Mucosa of rectum (tissue), 2 donors: ENCODE results near the gene PRR19.

ENCODE experiments used
- H3K27ac ChIP-seq, 2 donors: one replicate each; pipeline ENCODE4 v1.7.0; 2013; ENCODE audit warnings: inconsistent platforms in 2 of 2, low read depth in 2 of 2, low read length in 2 of 2
- H3K27me3 ChIP-seq, 2 donors: one replicate each; pipeline ENCODE4 v1.7.0; 2013; ENCODE audit warnings: low read length in 2 of 2; ENCODE audit not compliant: control insufficient read depth in 2 of 2, insufficient read depth in 2 of 2
- H3K36me3 ChIP-seq, 2 donors: one replicate each; pipeline ENCODE4 v1.7.0; 2013; ENCODE audit warnings: low read length in 2 of 2; ENCODE audit not compliant: control insufficient read depth in 2 of 2, insufficient read depth in 2 of 2
- H3K4me1 ChIP-seq, 2 donors: one replicate each; pipeline ENCODE4 v1.7.0; 2013; ENCODE audit warnings: low read length in 2 of 2, mild to moderate bottlenecking in 1 of 2; ENCODE audit not compliant: control insufficient read depth in 2 of 2, insufficient read depth in 2 of 2
- H3K4me3 ChIP-seq, 2 donors: one replicate each; pipeline ENCODE4 v1.7.0; 2013; ENCODE audit warnings: low read length in 2 of 2
- H3K9ac ChIP-seq, 2 donors: one replicate each; pipeline ENCODE4 v1.7.0; 2013; ENCODE audit warnings: low read length in 2 of 2, low read depth in 1 of 2, mild to moderate bottlenecking in 1 of 2
- H3K9me3 ChIP-seq, 2 donors: one replicate each; pipeline ENCODE4 v1.7.0; 2013; ENCODE audit warnings: low read length in 2 of 2; ENCODE audit not compliant: control insufficient read depth in 2 of 2
- donor health status: healthy.
- donor health status: Normal muscosa, but diverticular disease.

Gene PRR19

DNA sequence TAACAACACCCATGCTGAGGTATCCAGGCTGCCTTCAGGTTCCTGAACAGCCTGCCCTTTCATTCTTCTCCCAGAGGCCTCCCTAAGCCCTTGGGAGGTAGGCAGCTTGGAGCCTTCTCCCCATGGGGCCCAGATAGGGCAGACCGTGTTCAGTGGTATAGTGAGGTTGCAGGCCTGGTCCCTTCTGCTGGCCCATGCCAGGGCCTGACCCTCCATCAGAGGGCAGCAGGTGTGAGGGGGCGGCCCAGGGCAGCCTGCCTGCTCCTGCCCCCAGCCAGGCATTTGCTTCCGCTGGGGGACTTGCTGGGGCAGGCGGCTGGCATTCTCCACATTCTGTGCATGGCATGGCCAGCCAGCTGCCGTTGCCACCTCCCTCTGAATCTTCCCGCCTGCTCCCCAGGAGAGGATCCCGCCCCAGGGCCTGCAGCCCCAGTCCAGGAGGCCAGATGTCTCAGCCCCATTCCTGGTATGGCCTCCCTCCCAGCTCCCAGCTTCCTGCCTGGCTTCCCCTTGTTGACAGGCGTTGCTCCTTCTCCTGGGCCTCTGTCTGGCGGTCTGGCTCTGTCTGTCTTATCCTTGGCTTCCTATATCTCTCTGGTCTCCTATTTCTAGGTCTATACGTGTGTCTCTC lies 24.0 kb upstream of the PRR19 start:
- Histone ChIP-seq H3K27me3 (no peaks in the 10 kb centered on the region), H3K4me3 (no peak overlapping the region), H3K9me3 (no peaks in the 10 kb centered on the region), H3K27ac (peak overlapping the region; percentile 35 to 97), H3K4me1 (peaks cover 41 to 46% of the 10 kb centered on the region in 2 donors), H3K36me3 (peaks cover 16 to 20% of the 10 kb centered on the region in 2 donors), H3K9ac (peak overlapping the region in 1 of 2 donors; percentile 66)

DNA sequence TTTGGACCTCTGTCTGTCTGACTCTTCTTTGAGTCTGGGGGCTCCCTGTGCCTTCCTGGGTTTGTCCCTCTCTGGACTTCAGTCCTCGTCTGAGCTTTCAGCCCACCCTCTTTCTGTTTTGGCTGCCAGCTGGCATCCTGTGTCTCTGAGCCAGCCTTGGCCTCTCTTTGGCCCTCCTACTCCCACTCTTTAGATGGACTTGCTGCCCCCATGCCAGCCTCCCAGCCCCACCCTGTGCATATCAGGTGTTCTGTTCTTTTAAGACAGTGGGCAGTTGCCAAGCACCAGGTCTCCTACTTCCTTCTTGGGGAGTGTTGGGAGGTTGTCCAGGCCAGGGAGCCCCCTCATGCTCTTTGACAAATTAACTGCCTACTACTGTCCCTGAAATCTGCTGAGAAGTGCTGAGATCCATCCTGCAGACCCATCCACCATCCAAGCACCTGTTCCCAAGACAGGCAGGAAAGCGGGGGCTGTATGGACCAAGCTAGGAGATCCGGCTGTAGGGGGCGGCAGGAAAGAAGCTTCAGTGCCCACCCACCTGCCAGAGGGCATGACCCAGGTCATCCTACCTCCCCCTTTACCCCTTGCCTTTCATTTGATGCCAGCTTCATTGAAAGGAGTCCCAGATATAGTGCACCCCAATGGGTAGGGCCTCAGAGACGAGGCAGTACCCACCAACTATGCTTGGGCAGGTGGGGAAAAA lies 23.3 kb upstream of the PRR19 start:
- H3K4me3 ChIP-seq = no peak overlapping the region
- peak overlapping the region; percentile 35 to 97 for H3K27ac ChIP-seq
- H3K4me1 ChIP-seq = peaks cover 46 to 52% of the 10 kb centered on the region in 2 donors
- H3K27me3 ChIP-seq = no peaks in the 10 kb centered on the region
- no peaks in the 10 kb centered on the region for H3K9me3 ChIP-seq
- H3K36me3 ChIP-seq = peaks cover 10 to 15% of the 10 kb centered on the region in 2 donors
- peak overlapping the region in 1 of 2 donors; percentile 66 for H3K9ac ChIP-seq

DNA sequence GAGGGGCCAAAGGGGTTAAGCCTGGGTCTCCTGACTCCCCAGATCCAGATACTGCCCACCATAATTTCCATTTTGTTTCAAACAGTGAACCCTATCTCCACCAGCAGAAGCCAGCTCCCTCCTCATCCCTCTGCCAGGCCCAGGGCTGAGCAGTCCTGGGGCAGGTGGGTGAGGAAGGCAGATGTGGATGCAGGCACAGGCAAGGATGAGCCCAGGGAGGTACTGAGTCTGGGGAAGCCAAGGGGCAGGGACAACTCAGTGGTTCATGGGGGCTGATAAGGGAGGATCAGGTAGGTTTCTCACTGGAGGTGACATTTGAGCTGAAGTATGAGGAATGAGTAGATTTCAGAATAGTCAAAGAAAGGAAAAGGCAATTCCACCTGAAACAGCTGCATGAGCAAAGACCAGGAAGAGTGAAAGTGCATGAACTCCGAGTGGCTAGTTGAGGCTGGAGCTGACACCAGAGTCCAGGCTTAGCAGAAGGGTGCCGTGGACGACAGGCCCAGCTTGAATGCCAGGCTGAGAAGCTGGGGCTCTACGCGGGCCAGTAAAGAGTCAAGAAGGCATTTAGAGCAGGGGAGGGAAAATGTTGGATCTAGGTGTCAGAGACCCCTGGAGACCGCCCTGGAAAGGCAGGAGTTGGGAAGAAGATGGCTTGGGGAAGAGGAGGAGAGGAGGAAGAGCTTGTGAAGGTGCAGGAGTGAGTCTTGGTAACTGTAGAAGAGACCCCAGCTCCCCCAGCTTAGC lies 22.6 kb upstream of the PRR19 start:
- Histone ChIP-seq H3K9me3 (no peaks in the 10 kb centered on the region), H3K27me3 (no peaks in the 10 kb centered on the region), H3K27ac (peak overlapping the region; percentile 16 to 97), H3K4me1 (peaks cover 46 to 52% of the 10 kb centered on the region in 2 donors), H3K9ac (peak overlapping the region; percentile 10 to 66), H3K36me3 (peaks cover 4 to 7% of the 10 kb centered on the region in 2 donors), H3K4me3 (peak overlapping the region; percentile 73 to 79)

DNA sequence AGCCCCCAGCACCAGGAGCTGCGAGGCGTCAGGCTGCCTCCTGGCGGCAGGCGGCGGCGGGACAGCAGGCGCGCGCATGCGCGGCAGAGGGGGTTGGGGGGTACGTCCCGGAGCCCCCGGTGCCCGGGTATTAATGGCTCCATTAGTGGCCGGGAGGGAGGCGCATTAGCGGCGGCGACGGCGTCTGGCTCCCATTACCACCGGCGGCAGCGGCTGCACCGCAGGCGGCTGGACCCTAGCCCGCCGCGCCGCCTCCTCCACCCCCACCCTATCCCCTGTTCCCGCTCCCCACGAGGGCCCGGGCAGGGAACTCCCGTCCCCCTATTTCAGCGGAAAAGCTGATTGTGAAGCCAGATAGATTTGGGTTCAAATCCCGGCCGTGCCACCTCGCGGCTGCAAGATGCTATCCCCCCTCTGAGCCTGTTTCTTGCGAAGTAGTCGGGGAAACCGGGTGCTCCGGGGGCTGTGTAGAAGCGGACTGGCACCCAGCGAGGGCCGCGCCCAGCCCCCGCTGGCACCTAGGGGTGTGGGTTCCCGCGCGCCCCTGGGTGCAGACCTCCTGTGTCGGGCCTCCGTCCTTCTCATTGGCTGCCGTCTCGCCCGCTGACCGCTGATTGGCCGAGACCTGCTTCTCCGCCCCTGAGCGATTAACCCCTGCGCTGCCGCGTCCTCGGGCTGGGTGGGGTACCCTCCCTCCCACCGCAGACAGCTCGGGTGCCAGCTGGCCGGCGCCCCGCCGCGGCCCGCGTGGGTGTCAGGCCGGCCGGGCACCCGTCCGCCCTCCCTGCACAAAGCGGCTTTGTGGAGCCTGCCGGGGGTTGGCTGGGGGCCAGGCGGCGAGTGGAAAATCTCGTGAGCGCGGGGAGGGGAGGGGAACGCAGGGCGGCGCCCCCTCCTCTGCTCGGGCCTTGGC lies 21.8 kb upstream of the PRR19 start:
- Histone ChIP-seq H3K27me3 (no peaks in the 10 kb centered on the region), H3K4me3 (peak overlapping the region; percentile 73 to 79), H3K36me3 (peaks cover 0 to 2% of the 10 kb centered on the region in 2 donors), H3K9ac (peak overlapping the region; percentile 66 to 68), H3K4me1 (peaks cover 52 to 53% of the 10 kb centered on the region in 2 donors), H3K27ac (peak overlapping the region; percentile 75 to 97), H3K9me3 (no peaks in the 10 kb centered on the region)

DNA sequence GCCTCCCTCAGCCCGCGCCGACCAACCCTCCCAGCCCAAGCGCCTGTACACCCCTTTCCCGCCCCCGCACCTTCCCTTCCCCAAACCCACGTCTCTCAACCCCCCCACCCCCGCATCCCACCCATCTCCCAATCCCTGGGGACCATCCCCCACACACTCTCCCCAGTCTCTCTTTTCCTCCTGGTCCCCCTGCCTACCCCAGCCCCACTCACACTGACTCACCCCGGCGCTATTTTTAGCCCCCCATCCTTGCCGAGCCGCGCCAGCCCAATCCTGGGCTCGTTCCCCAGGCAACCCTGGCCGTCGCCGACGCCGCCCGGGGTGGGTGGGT lies 21.2 kb upstream of the PRR19 start:
- Histone ChIP-seq H3K4me3 (peak overlapping the region; percentile 73 to 79), H3K27ac (peak overlapping the region; percentile 75 to 97), H3K9me3 (no peaks in the 10 kb centered on the region), H3K36me3 (no peaks in the 10 kb centered on the region), H3K4me1 (peaks cover 57% of the 10 kb centered on the region in 2 donors), H3K27me3 (no peaks in the 10 kb centered on the region), H3K9ac (peak overlapping the region; percentile 24 to 66)

DNA sequence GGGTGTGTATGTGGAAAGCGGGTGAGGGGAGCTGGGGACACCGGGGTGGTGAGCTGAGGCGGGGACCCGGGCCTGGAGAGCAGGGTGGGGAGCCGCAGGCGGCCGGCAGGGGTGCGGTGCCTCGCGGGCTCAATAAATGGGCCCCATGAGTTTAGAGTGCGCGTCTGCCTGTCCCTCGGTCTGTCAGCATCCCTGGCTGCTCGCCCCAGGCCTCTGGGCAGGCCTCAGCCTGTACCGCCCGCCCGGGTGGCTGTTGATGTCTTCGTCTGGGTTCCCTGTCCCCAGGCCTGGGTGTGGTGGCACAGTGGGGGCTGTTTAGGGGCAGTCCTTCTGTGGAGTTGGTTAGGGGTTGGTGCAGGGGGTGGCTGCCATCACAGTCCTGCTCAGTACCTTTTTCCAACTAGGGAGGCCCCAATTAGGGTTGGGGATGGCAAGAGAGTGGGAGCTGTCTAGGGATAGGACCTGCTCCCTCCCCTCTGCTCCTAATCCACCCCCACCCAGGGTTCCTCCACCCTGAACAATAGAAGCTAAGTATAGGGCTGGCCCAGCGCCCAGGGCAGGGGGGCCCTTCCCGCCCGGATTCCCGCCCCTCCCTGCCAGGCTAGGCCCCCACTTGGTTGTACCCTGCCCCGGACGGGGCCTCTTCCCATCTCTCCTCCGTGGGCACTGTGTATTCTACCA lies 20.6 kb upstream of the PRR19 start:
- peak overlapping the region; percentile 14 to 41 for H3K4me3 ChIP-seq
- H3K36me3 ChIP-seq = no peaks in the 10 kb centered on the region
- peaks cover 60 to 61% of the 10 kb centered on the region in 2 donors for H3K4me1 ChIP-seq
- peak overlapping the region; percentile 32 to 59 for H3K9ac ChIP-seq
- H3K27me3 ChIP-seq = no peaks in the 10 kb centered on the region
- H3K27ac ChIP-seq = peak overlapping the region; percentile 73 to 97
- no peaks in the 10 kb centered on the region for H3K9me3 ChIP-seq

DNA sequence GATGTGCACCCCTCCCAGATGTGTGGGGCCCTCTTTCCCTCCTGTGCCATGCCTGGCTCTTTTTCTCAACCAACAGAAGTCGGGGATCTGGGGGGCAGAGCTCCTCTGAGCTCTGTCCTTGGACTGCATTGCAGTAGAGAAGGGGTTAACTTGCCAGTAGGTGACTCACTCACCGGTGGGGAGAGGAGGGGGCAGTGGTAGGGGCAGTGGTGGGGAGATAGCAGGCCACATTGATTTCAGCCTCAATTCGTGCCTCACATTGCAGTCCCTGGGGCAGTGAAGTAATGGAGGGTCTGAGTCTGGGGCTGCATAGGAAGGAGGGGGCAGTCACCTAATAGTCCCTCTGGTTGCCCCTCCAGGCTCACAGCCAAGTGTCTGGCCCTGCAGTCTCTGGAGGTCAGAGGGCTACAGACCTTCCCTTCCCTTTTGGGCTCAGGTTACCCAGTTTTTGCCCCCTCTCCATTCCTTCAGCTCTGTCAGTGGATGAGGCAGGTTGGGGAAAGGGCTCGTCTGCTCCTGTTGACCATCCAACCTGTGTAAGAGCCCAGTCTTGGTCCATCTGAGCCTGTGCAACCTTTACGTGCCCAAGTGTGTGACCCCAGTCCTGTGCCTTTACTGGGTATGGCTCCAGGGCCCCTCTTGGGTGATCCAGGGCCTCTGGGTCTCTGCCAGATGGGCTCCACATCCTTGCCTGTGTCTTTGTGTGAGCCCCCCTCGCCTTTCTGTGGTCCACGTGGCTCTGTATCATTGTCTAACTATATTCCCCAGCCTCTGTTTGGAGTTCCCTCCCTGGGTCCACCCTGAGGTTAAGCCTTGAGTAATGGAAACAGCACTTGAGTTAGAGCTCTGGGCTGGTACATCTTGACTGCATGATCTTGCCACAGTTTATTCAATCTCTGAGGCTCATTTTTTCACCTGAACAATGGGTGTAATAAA lies 19.8 kb upstream of the PRR19 start:
- Histone ChIP-seq H3K4me1 (peaks cover 58 to 61% of the 10 kb centered on the region in 2 donors), H3K27ac (peak overlapping the region; percentile 73 to 97), H3K9me3 (no peaks in the 10 kb centered on the region), H3K27me3 (no peaks in the 10 kb centered on the region), H3K36me3 (peaks cover 0 to under 1% of the 10 kb centered on the region in 2 donors), H3K9ac (no peak overlapping the region), H3K4me3 (peak overlapping the region in 1 of 2 donors; percentile 14)

DNA sequence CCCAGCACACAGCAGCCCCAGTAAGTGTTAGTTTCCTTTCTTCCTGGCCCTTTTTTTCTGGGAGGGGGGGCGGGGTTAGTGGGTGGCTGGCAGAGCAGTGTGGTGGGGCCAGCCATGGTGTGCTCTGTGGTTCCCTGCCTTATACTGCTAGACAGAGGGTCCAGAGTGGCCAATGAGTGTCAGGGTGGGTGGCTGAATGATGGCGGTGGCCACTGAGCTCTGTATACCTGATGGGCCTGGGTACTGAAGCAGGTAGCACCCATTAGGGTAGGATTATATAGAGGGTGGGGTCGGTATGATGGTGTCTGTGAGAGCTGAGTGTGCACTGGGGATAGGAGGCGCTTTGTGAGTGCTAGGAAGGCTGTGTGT lies 19.1 kb upstream of the PRR19 start:
- Histone ChIP-seq H3K27me3 (no peaks in the 10 kb centered on the region), H3K9ac (peak overlapping the region; percentile 58 to 81), H3K36me3 (peaks cover 6 to 8% of the 10 kb centered on the region in 2 donors), H3K27ac (peak overlapping the region; percentile 81 to 97), H3K9me3 (no peaks in the 10 kb centered on the region), H3K4me3 (peak overlapping the region; percentile 61 to 78), H3K4me1 (peaks cover 55 to 58% of the 10 kb centered on the region in 2 donors)
